ENCODE data around the gene DDX54. TPM values are rescaled to one million over a fixed set of nuclear protein-coding genes. Genes with fewer than 3 reads are reported as not detected.

Gene DDX54
- total RNA-seq, 1 experiment from 2014 or later = 83.0 TPM

DNA sequence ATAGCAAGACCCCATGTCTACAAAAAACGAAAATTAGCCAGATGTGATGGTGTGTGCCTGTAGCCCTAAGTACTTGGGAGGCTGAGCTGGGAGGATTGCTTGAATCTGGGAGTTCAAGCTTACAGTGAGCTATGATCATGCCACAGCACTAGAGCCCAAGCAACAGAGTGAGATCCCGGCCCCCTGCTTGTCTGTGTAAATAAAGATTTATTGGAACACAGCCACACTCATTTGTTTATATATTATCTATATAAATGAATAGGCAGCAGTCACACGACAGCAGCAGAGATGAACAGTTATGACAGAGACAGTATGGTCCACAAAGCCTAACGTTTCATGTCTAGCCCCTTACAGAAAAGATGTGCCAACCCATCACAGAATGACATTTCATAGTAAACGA is 14.8 kb downstream of the DDX54 start:
- no peak overlapping the region for H2BK20ac ChIP-seq (ENCODE audit: low read depth, low read length, poor library complexity, severe bottlenecking)
- no peaks in the 10 kb centered on the region for H3K9me3 ChIP-seq (ENCODE audit: control insufficient read depth, low read depth, low read length)
- no peaks in the 10 kb centered on the region for H3K79me2 ChIP-seq (ENCODE audit: insufficient read depth, low read length)
- H2BK15ac ChIP-seq (ENCODE audit: low read depth, low read length) = no peak overlapping the region; the same call in 1 of the 2 replicates
- H3K14ac ChIP-seq (ENCODE audit: insufficient read depth, low read length) = no peak overlapping the region
- H3K79me1 ChIP-seq (ENCODE audit: insufficient read depth, low read depth, low read length, poor library complexity, severe bottlenecking) = no peaks in the 10 kb centered on the region
- WGBS (ENCODE audit: extremely low coverage, insufficient read length, low lambda C conversion rate) = no CpG with 5 or more reads among the region's 5 CpGs
- peaks cover 0 to 2% of the 10 kb centered on the region in 2 experiments; a peak in 1 of 4 replicates for H3K4me1 Mint-ChIP-seq
- no peak overlapping the region for H3K9ac ChIP-seq (ENCODE audit: extremely low read depth, insufficient read length, low read length)
- no peaks in the 10 kb centered on the region for H3K27me3 Mint-ChIP-seq (ENCODE audit: low read depth)
- H3K18ac ChIP-seq (ENCODE audit: insufficient read length, low read depth, low read length) = no peak overlapping the region
- H4K8ac ChIP-seq (replicated peaks; ENCODE audit: insufficient read length, low read depth, low read length) = no peak overlapping the region
- no peak overlapping the region for H2BK5ac ChIP-seq (ENCODE audit: insufficient read length, low read length)
- H3K4me2 ChIP-seq (ENCODE audit: insufficient read depth, insufficient read length, low read length) = no peak overlapping the region
- no peak overlapping the region for H2BK12ac ChIP-seq (ENCODE audit: insufficient read length, low read depth, low read length)
- TF ChIP-seq, protein P1, sequence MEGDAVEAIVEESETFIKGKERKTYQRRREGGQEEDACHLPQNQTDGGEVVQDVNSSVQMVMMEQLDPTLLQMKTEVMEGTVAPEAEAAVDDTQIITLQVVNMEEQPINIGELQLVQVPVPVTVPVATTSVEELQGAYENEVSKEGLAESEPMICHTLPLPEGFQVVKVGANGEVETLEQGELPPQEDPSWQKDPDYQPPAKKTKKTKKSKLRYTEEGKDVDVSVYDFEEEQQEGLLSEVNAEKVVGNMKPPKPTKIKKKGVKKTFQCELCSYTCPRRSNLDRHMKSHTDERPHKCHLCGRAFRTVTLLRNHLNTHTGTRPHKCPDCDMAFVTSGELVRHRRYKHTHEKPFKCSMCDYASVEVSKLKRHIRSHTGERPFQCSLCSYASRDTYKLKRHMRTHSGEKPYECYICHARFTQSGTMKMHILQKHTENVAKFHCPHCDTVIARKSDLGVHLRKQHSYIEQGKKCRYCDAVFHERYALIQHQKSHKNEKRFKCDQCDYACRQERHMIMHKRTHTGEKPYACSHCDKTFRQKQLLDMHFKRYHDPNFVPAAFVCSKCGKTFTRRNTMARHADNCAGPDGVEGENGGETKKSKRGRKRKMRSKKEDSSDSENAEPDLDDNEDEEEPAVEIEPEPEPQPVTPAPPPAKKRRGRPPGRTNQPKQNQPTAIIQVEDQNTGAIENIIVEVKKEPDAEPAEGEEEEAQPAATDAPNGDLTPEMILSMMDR (conservative IDR thresholded peaks at IDR 0.05) = no peak
- H4K91ac ChIP-seq (ENCODE audit: insufficient read length, low read depth, low read length) = no peak overlapping the region
- no peaks in the 10 kb centered on the region for H3K27me3 ChIP-seq (ENCODE audit: insufficient read depth, low read length)
- peaks cover 45 to 79% (median 74%) of the 10 kb centered on the region in 3 experiments; a peak in 6 of 7 replicates for H3K36me3 Mint-ChIP-seq (ENCODE audit: insufficient read depth in 1 of 3, low read depth in 3 of 3)
- H3K56ac ChIP-seq (ENCODE audit: insufficient read length, low read depth, low read length) = no peak overlapping the region
- no peak overlapping the region for H2BK120ac ChIP-seq (ENCODE audit: low read depth, low read length, poor library complexity, severe bottlenecking)
- DNase-seq = no peak
- no peak overlapping the region for H2AFZ ChIP-seq (ENCODE audit: low read length)
- no peak overlapping the region for H3T11ph ChIP-seq (ENCODE audit: low read length)
- H3K23me2 ChIP-seq (ENCODE audit: insufficient read length, low read depth, low read length, poor library complexity, severe bottlenecking) = no peaks in the 10 kb centered on the region
- no peaks in the 10 kb centered on the region for H4K20me1 ChIP-seq (ENCODE audit: control insufficient read depth, insufficient read depth, insufficient read length)
- no peak overlapping the region for H3K4ac ChIP-seq (ENCODE audit: low read depth, low read length)
- no peak overlapping the region for H2AK5ac ChIP-seq (ENCODE audit: insufficient read length, low read length)
- H3K27ac ChIP-seq (ENCODE audit: insufficient read length, low read depth, low read length) = no peak overlapping the region
- H3K9me3 Mint-ChIP-seq = no peaks in the 10 kb centered on the region
- no peak overlapping the region for H3K4me3 Mint-ChIP-seq
- H3K23ac ChIP-seq (ENCODE audit: insufficient read length, low read depth, low read length) = no peak overlapping the region
- no peak overlapping the region for H3K27ac Mint-ChIP-seq
- no peaks in the 10 kb centered on the region for H3K4me1 ChIP-seq (ENCODE audit: insufficient read depth, low read length)
- no peak overlapping the region for H4K5ac ChIP-seq (ENCODE audit: insufficient read length, low read depth, low read length)
